Transverse colon (tissue), 4 donors: ENCODE measurements around the gene SLC39A8. TPM values are rescaled to one million over a fixed set of nuclear protein-coding genes. Genes with fewer than 3 reads are reported as not detected.

Source experiments
- DNase-seq: peaks from one replicate; pipeline ENCODE4 v3.0.0-alpha.2; 2019
- H3K27ac ChIP-seq, 4 donors: fragments of 200-600 bp; sonication (generic); 2 replicates each; pipeline ENCODE4 v1.5.1; 2016 to 2018; ENCODE audit warnings: inconsistent platforms in 4 of 4
- H3K27me3 ChIP-seq: fragments of 200-600 bp; sonication (generic); 2 replicates; pipeline ENCODE4 v1.5.1; 2017; ENCODE audit warnings: inconsistent platforms
- H3K36me3 ChIP-seq, 4 donors: fragments of 200-600 bp; sonication (generic); 2 replicates each; pipeline ENCODE4 v1.5.1; 2017 to 2019; ENCODE audit warnings: inconsistent platforms in 4 of 4
- H3K4me1 ChIP-seq, 4 donors: fragments of 200-600 bp; sonication (generic); 2 replicates each; pipeline ENCODE4 v1.5.1; 2017 to 2020; ENCODE audit warnings: inconsistent platforms in 4 of 4
- H3K4me3 ChIP-seq, 4 donors: fragments of 200-600 bp; sonication (generic); 1 replicate in 1 of 4; 2 replicates in 3 of 4; pipeline versions ENCODE4 v1.5.1 to v1.6.1; 2017 to 2019; ENCODE audit warnings: inconsistent platforms in 4 of 4
- H3K9me3 ChIP-seq, 2 donors: fragments of 200-600 bp; sonication (generic); 2 replicates each; pipeline ENCODE4 v1.5.1; 2017 to 2019; ENCODE audit warnings: inconsistent platforms in 2 of 2
- EP300 ChIP-seq: sonication (generic); formaldehyde crosslinking; IDR thresholded peaks from one replicate; pipeline ENCODE4 v1.6.1; 2017; ENCODE audit warnings: antibody characterized with exemption, low read depth
- POLR2A ChIP-seq: fragments of 450-650 bp; IDR thresholded peaks from one replicate; pipeline ENCODE4 v1.6.1; 2016; ENCODE audit warnings: antibody characterized with exemption, mild to moderate bottlenecking, moderate library complexity
- POLR2AphosphoS5 ChIP-seq, 3 donors: sonication (generic); formaldehyde crosslinking; IDR thresholded peaks; one replicate each; pipeline ENCODE4 v1.6.1; 2016; ENCODE audit warnings: antibody characterized with exemption in 3 of 3
- WGBS, 2 donors: methylation state at CpG; one replicate each; pipeline ENCODE4 v1.1.5; 2018; ENCODE audit warnings: low coverage in 1 of 2; 5-methylcytosine and 5-hydroxymethylcytosine counted together
- in situ Hi-C, 4 donors: fragments of 200-750 bp; cut with MboI; loops; one replicate each; pipeline versions ENCODE4 v1.15.0 to v1.15.1; 2017; ENCODE audit warnings: low sequenced_read_pairs in 3 of 4, low pct_ligation_motif_present in 1 of 4, low pct_unique_long_range_greater_than_20kb in 1 of 4
- intact Hi-C: fragments of 100-400 bp; cut with DNase I; formaldehyde crosslinking; loops from one replicate; pipeline ENCODE4 v1.15.1; 2023; ENCODE audit warnings: low total_unique reads
- total RNA-seq, 4 donors: library from RNA; depleted of rRNA; stranded (reverse); fragments of >200 nt; gene quantifications; one replicate each; pipeline ENCODE4 v1.1.0, GENCODE V29; 2016
- TF ChIP-seq, protein P1 (sequence below), 5 experiments: fragments of 200-600 bp in 3 of 5; fragments of 450-650 bp in 2 of 5; sonication (generic) in 3 of 5; IDR thresholded peaks; 1 replicate in 2 of 5; 2 replicates in 3 of 5; pipeline ENCODE4 v1.5.1; 2016 to 2017; ENCODE audit warnings: antibody characterized with exemption in 5 of 5, inconsistent platforms in 3 of 5, mild to moderate bottlenecking in 2 of 5, moderate library complexity in 1 of 5

The SLC39A8 gene
- total RNA-seq, 4 donors from 2014 or later = 21.7 to 83.8 (median 42.6) TPM

DNA sequence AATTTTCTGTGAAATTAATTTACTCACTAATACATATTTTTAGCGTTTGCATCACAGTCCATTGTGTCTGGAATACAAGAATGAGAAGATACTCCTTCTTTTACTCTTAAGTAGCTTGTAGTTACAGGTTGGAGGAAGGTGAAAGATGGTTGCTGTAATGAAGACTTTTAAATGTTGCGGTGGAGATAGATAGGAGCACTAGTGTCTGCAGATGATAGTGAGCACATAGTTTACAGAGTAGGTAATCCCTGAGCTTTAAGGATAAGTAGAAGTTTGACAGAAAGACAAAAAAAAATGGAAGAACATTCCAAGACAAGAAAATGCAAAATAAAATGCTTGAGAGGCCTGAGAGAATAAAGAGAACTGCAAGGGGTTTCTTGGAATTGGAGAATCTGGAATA is 5.4 kb upstream of the SLC39A8 start:
- in situ Hi-C loops (no loop called here), intact Hi-C loops (no loop called here)
- no peak overlapping the region for H3K4me3 ChIP-seq
- TF ChIP-seq POLR2A (no peak), POLR2AphosphoS5 (IDR thresholded peaks at IDR 0.05) (no peak), EP300 (no peak)
- TF ChIP-seq, protein P1, sequence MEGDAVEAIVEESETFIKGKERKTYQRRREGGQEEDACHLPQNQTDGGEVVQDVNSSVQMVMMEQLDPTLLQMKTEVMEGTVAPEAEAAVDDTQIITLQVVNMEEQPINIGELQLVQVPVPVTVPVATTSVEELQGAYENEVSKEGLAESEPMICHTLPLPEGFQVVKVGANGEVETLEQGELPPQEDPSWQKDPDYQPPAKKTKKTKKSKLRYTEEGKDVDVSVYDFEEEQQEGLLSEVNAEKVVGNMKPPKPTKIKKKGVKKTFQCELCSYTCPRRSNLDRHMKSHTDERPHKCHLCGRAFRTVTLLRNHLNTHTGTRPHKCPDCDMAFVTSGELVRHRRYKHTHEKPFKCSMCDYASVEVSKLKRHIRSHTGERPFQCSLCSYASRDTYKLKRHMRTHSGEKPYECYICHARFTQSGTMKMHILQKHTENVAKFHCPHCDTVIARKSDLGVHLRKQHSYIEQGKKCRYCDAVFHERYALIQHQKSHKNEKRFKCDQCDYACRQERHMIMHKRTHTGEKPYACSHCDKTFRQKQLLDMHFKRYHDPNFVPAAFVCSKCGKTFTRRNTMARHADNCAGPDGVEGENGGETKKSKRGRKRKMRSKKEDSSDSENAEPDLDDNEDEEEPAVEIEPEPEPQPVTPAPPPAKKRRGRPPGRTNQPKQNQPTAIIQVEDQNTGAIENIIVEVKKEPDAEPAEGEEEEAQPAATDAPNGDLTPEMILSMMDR (IDR thresholded peaks at IDR 0.05) = no peak
- H3K4me1 ChIP-seq = peaks cover 0 to 44% (median 17%) of the 10 kb centered on the region in 4 donors
- H3K27me3 ChIP-seq = no peaks in the 10 kb centered on the region
- no peak for DNase-seq
- H3K36me3 ChIP-seq = no peaks in the 10 kb centered on the region
- WGBS, 2 donors = 76 to 87% methylated on average over 2 of the region's 2 CpGs
- H3K27ac ChIP-seq = no peak overlapping the region
- no peaks in the 10 kb centered on the region for H3K9me3 ChIP-seq

DNA sequence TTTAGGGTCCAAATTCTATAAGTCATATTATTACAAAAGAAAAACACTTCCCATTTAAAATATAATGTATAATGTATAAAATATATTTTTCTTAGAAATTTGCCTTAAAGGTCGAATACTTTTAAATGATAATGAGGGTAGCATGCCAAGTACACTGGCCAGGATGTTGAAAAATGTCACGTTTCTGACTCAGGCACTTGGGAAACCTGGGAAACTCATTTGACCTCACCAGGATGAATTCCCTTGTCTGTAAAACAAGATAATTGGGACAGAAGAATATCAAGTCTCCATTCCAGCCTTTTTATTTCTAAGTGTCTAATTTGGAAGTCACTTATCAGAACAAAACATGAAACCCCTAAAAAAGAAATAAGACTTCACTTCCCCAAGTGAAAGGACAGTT is 3.4 kb upstream of the SLC39A8 start:
- intact Hi-C loops = no loop called here

DNA sequence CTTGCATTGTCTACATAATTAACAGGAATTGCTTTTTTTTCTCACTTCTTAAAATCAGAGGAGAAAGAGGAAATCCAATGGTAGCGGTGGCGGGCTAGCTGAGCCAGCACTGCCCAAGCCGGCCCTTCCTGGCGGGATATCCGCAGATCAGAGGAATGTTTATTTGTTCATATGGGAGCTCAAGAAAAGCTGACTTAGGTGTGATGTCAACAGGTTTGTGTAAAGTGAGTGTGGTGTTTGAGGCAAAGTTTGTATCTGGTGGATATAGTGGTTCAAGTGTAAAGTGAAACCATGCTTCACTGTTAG is 466 bp upstream of the SLC39A8 start:
- H3K4me1 ChIP-seq = peaks cover 3 to 42% (median 19%) of the 10 kb centered on the region in 4 donors
- peak overlapping the region in 3 of 4 donors; percentile 56 to 76 (median 70) for H3K4me3 ChIP-seq
- no peaks in the 10 kb centered on the region for H3K36me3 ChIP-seq
- no peak for TF ChIP-seq POLR2AphosphoS5 (IDR thresholded peaks at IDR 0.05)
- TF ChIP-seq, protein P1 (IDR thresholded peaks at IDR 0.05) = peak in 1 of 5 experiments; percentile 7
- TF ChIP-seq EP300 = no peak
- TF ChIP-seq POLR2A = no peak
- in situ Hi-C loops (loop anchor here in 3 of 4 donors (5.0 to 25.0 kb wide), 5 partner anchors 82 to 267 kb away; partner anchors contain the start of gene NFKB1 (in 1 of the 3)), intact Hi-C loops (no loop called here)
- DNase-seq = no peak
- WGBS, 2 donors = 15 to 19% methylated on average over 4 to 5 of the region's 5 CpGs
- no peaks in the 10 kb centered on the region for H3K27me3 ChIP-seq
- H3K27ac ChIP-seq = peak overlapping the region; percentile 85 to 93 (median 88)
- no peaks in the 10 kb centered on the region for H3K9me3 ChIP-seq

More for the DNA sequence above, 3.4 kb upstream of the SLC39A8 start:
- DNase-seq = no peak
- 72 to 89% methylated on average over 2 of the region's 2 CpGs for WGBS, 2 donors
- in situ Hi-C loops = loop anchor here in 3 of 4 donors (5.0 to 25.0 kb wide), 5 partner anchors 79 to 264 kb away; partner anchors contain the start of gene NFKB1 (in 1 of the 3)
- Histone ChIP-seq H3K27me3 (no peaks in the 10 kb centered on the region), H3K4me1 (peaks cover 3 to 31% (median 14%) of the 10 kb centered on the region in 4 donors), H3K9me3 (no peaks in the 10 kb centered on the region), H3K27ac (peak overlapping the region in 1 of 4 donors; percentile 0), H3K36me3 (no peaks in the 10 kb centered on the region), H3K4me3 (no peak overlapping the region)
- TF ChIP-seq POLR2A (no peak), EP300 (no peak), POLR2AphosphoS5 (IDR thresholded peaks at IDR 0.05) (no peak)
- TF ChIP-seq, protein P1 (IDR thresholded peaks at IDR 0.05) = no peak

DNA sequence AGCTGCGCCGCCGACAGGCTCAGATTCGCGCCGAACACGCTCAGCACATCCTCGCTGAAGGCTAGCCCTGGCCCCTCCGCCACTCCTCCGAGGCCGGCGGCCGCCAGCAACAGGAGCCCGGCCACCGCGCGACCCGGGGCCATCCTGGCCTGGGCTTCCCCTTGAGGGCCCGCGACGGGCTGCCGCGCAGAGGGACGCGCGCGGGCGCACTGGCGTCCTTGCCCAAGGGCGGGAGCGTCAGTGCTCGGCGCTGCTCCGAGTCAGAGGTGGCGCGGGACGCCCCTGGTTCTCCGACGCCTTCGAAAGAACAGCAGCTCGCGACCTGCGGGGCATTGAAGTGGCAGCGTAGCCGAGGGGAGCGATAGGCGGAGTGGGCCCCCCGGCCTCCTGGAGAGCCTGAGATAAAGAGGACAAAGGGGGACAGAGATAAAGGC is 745 bp downstream of the SLC39A8 start:
- intact Hi-C loops = no loop called here

More for the DNA sequence above, 745 bp downstream of the SLC39A8 start:
- TF ChIP-seq POLR2AphosphoS5 (IDR thresholded peaks at IDR 0.05) (peak in 2 of 3 donors; percentile 33 to 49), POLR2A (peak; percentile 14), EP300 (no peak)
- TF ChIP-seq, protein P1 (IDR thresholded peaks at IDR 0.05) = no peak
- H3K4me1 ChIP-seq = peaks cover 3 to 39% (median 19%) of the 10 kb centered on the region in 4 donors
- H3K27me3 ChIP-seq = no peaks in the 10 kb centered on the region
- WGBS, 2 donors = 0% methylated on average over 5 of the region's 48 CpGs; no CpG with 5 or more reads in 1 of the 2 donors
- peak overlapping the region; percentile 85 to 93 (median 88) for H3K27ac ChIP-seq
- peak; percentile 71 for DNase-seq
- in situ Hi-C loops = loop anchor here in 2 of 4 donors (10.0 to 25.0 kb wide), 3 partner anchors 90 to 268 kb away; partner anchors contain the start of gene NFKB1 (in 1 of the 2)
- no peaks in the 10 kb centered on the region for H3K36me3 ChIP-seq
- no peaks in the 10 kb centered on the region for H3K9me3 ChIP-seq
- H3K4me3 ChIP-seq = peak overlapping the region; percentile 56 to 76 (median 70)
